PC-9 (cell line): ENCODE data around the gene CACNA1B. TPM values are rescaled to one million over a fixed set of nuclear protein-coding genes. Genes with fewer than 3 reads are reported as not detected.

Experiments used
- BruUV-seq: library from RNA; stranded (reverse); fragments of 400-500 nt; replicated peaks from 2 replicates; lab custom pipeline; 2021; lab: Mats Ljungman, UMichigan
- CTCF ChIA-PET: fragments of 300-600 bp; sonication (Branson Sonifier 250); formaldehyde crosslinking; loops from one replicate; lab custom pipeline; 2022; ENCODE audit warnings: antibody characterized with exemption; lab: Charles Lee
- POLR2A ChIA-PET: fragments of 300-600 bp; sonication (Branson Sonifier 250); formaldehyde crosslinking; loops from one replicate; lab custom pipeline; 2022; ENCODE audit warnings: antibody characterized with exemption; ENCODE audit not compliant: unreplicated experiment; lab: Charles Lee
- DNase-seq, 2 experiments: peaks; one replicate each; pipeline versions ENCODE4 v3.0.0 to v3.0.0-alpha.2; 2015 to 2022; ENCODE audit warnings: mixed read lengths in 1 of 2
- H2AFZ ChIP-seq: fragments of 200-600 bp; sonication (generic); 2 replicates; pipeline ENCODE4 v1.8.1; 2017; ENCODE audit warnings: antibody characterized with exemption
- H3F3A ChIP-seq: fragments of 200-600 bp; sonication (generic); 2 replicates; pipeline ENCODE4 v1.8.1; 2017; ENCODE audit warnings: antibody characterized with exemption, mild to moderate bottlenecking, low read depth; ENCODE audit not compliant: insufficient read depth
- H3K27ac ChIP-seq: fragments of 200-600 bp; sonication (generic); 2 replicates; pipeline ENCODE4 v1.6.1; 2016; ENCODE audit warnings: mixed run types
- H3K27me3 ChIP-seq: fragments of 200-600 bp; sonication (generic); 2 replicates; pipeline ENCODE4 v1.6.1; 2016; ENCODE audit warnings: low read depth, mixed run types; ENCODE audit not compliant: insufficient read depth
- H3K36me3 ChIP-seq: fragments of 200-600 bp; sonication (generic); 2 replicates; pipeline ENCODE4 v1.6.1; 2016; ENCODE audit warnings: low read depth, mixed run types
- H3K4me1 ChIP-seq: fragments of 200-600 bp; sonication (generic); replicated peaks from 2 replicates; pipeline ENCODE4 v1.6.1; 2016; ENCODE audit warnings: mixed run types; ENCODE audit not compliant: insufficient read depth
- H3K4me2 ChIP-seq: fragments of 200-600 bp; sonication (generic); 2 replicates; pipeline ENCODE4 v1.6.1; 2017; ENCODE audit warnings: mixed run types
- H3K4me3 ChIP-seq: fragments of 200-600 bp; sonication (generic); 2 replicates; pipeline ENCODE4 v1.6.1; 2016; ENCODE audit warnings: mixed run types
- H3K79me2 ChIP-seq: fragments of 200-600 bp; sonication (generic); 2 replicates; pipeline ENCODE4 v1.6.1; 2017; ENCODE audit warnings: low read depth, mixed run types
- H3K9me2 ChIP-seq: fragments of 200-600 bp; sonication (generic); 2 replicates; pipeline ENCODE4 v1.8.1; 2017; ENCODE audit warnings: mild to moderate bottlenecking; ENCODE audit not compliant: insufficient read depth
- H3K9me3 ChIP-seq: fragments of 200-600 bp; sonication (generic); 2 replicates; pipeline ENCODE4 v1.8.1; 2016; ENCODE audit warnings: low read depth; ENCODE audit not compliant: insufficient read depth
- H4K20me1 ChIP-seq: fragments of 200-600 bp; sonication (generic); 2 replicates; pipeline ENCODE4 v1.8.1; 2017; ENCODE audit not compliant: insufficient read depth
- EZH2 ChIP-seq: fragments of 200-600 bp; sonication (generic); IDR thresholded peaks from 2 replicates; pipeline ENCODE4 v1.8.0; 2017; ENCODE audit warnings: antibody characterized with exemption, low read depth
- intact Hi-C: fragments of 100-400 bp; cut with micrococcal nuclease; formaldehyde crosslinking; loops from one replicate; pipeline ENCODE4 v1.10.0; 2022; ENCODE audit not compliant: unreplicated experiment
- total RNA-seq: library from RNA; stranded (reverse); gene quantifications from 2 replicates; pipeline ENCODE4 v1.2.3, GENCODE V29; 2021
- TF ChIP-seq, protein P1 (sequence below): fragments of 200-600 bp; sonication (generic); conservative IDR thresholded peaks from 2 replicates; pipeline ENCODE4 v1.6.1; 2017; ENCODE audit warnings: mixed run types, antibody characterized with exemption, mild to moderate bottlenecking, moderate library complexity

CACNA1B gene
- total RNA-seq, 1 experiment from 2014 or later, result not detected

DNA sequence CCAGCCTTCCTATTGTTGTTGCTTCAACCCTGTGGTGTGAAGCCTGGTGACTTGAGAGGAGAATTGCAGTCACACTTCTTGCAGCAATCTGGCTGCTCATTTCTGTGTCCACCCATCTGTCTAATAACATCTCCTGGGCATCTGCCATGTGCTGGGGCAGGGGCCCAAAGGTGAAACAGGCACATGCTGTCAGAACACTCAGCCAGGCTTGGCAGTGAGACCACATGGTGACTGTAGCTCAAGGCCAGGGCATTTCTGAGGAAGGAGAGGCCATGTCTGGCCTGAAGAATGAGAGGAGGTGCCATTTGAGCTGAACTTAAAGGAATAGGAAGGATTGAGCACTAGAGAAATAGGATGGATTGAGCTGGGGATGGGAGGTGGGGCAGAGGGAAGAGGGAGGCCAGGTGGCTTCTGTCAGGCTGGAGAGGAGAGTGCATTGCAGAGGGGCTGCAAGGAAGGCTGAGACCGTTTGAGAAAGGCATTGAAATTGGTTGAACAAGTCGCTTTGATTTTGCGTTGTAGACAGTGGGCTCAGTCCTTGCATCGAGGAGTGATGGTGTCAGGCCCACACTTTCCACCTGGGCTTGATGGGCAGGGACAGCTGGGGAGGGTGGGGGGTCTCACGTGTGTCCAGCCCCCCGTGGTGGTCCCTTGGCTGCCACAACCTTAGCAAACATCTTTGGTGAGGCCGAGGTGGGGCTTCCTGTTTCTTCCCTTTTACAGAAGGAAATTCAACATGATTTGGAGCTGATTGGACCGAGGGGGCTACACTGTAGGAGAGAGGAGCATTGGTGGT, 222.4 kb downstream of the CACNA1B start:
- peaks cover 54% of the 10 kb centered on the region for H3K27me3 ChIP-seq

DNA sequence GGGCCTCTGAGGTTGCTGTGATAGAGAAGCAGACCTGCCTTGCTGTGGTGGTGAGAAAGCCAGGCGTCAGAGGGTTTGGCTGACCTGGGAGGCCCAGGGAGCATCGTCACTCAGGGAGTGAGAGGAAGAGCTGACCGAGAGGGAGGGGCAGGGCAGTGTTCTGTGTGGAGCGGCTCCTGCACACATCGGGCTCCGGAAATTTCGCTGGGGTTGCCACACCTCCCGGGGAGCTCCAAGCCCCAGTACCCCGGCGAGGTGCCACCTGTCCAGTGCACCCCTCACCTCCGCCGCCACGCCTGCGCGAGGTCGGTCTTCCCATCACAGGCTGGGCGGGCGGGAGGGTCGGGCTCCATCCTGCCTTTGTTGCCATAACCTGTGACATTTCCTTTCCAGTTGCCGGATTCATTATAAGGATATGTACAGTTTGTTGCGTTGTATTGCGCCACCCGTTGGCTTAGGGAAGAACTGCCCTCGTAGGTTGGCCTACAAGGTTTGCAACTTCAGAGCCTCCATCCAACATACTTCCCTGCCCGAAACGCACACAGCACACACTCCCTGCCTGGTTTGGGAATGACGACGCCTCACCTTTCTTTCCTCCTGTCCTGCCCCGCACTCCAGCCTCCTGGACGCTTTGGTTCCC, 223.2 kb downstream of the CACNA1B start:
- Histone ChIP-seq H3F3A (no peaks in the 10 kb centered on the region), H3K9me2 (no peaks in the 10 kb centered on the region), H3K27ac (no peak overlapping the region), H2AFZ (no peak overlapping the region), H3K9me3 (no peaks in the 10 kb centered on the region; the same call in 1 of the 2 replicates), H3K4me2 (no peak overlapping the region), H3K79me2 (no peaks in the 10 kb centered on the region), H3K27me3 (peaks cover 63% of the 10 kb centered on the region), H3K36me3 (no peaks in the 10 kb centered on the region), H3K4me3 (no peak overlapping the region), H3K4me1 (no peaks in the 10 kb centered on the region), H4K20me1 (no peaks in the 10 kb centered on the region)
- POLR2A ChIA-PET, result no interaction called here
- intact Hi-C loops, result no loop called here
- TF ChIP-seq, protein P1, sequence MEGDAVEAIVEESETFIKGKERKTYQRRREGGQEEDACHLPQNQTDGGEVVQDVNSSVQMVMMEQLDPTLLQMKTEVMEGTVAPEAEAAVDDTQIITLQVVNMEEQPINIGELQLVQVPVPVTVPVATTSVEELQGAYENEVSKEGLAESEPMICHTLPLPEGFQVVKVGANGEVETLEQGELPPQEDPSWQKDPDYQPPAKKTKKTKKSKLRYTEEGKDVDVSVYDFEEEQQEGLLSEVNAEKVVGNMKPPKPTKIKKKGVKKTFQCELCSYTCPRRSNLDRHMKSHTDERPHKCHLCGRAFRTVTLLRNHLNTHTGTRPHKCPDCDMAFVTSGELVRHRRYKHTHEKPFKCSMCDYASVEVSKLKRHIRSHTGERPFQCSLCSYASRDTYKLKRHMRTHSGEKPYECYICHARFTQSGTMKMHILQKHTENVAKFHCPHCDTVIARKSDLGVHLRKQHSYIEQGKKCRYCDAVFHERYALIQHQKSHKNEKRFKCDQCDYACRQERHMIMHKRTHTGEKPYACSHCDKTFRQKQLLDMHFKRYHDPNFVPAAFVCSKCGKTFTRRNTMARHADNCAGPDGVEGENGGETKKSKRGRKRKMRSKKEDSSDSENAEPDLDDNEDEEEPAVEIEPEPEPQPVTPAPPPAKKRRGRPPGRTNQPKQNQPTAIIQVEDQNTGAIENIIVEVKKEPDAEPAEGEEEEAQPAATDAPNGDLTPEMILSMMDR, result peak; percentile 32; the same call in 1 of the 2 replicates
- no peak for TF ChIP-seq EZH2
- no TSS peak for BruUV-seq
- no peak for DNase-seq
- CTCF ChIA-PET, result interaction anchor here (0.5 kb wide), 1 partner anchor 19 kb away, joined by 3 read pairs; no protein-coding TSS in a partner anchor

More for the DNA sequence above, 222.4 kb downstream of the CACNA1B start:
- H3K9me3 ChIP-seq, result no peaks in the 10 kb centered on the region; the same call in 1 of the 2 replicates
- no peak overlapping the region for H3K4me3 ChIP-seq
- no peak overlapping the region for H3K4me2 ChIP-seq
- no peaks in the 10 kb centered on the region for H3K9me2 ChIP-seq
- no peaks in the 10 kb centered on the region for H4K20me1 ChIP-seq
- ChIA-PET CTCF (interaction anchor here (0.5 kb wide), 1 partner anchor 19 kb away, joined by 3 read pairs; no protein-coding TSS in a partner anchor), POLR2A (no interaction called here)
- H3K27ac ChIP-seq, result no peak overlapping the region
- H3K79me2 ChIP-seq, result no peaks in the 10 kb centered on the region
- no peaks in the 10 kb centered on the region for H3K4me1 ChIP-seq
- no peaks in the 10 kb centered on the region for H3F3A ChIP-seq
- TF ChIP-seq, protein P1, result no peak
- no peak for TF ChIP-seq EZH2
- no TSS peak for BruUV-seq
- no peaks in the 10 kb centered on the region for H3K36me3 ChIP-seq
- no peak overlapping the region for H2AFZ ChIP-seq
- DNase-seq, result no peak
- intact Hi-C loops, result no loop called here

DNA sequence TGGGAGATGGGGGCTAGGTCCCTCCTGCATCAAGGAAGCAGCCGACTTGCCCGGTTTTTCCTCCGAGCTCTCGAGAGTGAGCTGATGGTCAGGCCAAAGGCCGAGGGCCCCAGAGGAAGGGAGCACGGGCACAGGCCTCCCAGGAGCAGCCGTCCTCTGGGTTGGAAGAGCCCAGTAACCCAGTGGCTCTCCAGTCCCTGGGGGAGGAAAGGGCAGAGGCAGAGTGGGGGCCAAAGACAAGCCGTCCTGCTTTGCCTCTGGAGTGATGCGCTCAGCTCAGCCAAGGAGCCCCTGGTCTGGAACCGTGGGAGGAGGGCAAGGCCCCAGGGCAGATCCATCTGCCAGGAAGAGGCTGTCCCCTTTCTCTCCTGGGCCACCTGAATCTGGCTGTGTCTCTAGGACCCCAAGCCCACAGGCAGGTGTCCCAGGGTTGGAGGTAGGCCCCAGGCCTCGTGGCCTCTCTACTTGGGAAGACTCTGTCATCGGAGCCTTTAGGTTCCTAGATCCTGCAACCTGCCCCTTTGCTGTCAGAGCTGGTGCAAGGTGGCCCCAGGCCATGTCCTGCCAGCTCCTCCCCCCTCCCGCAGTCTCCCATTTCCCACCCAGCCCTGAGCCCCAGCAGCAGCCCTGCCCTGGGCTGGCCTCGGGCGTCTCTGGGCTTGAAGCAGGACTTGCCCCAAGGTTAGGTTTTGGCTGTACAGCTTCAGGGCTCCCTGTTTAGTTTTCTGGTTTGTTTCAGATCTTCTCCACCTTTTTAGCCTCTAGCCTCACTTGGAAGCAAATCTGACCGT, 224.1 kb downstream of the CACNA1B start:
- TF ChIP-seq, protein P1, result no peak
- TF ChIP-seq EZH2, result no peak

More for the DNA sequence above, 224.1 kb downstream of the CACNA1B start:
- Histone ChIP-seq H2AFZ (no peak overlapping the region), H3K36me3 (no peaks in the 10 kb centered on the region), H3K4me1 (no peaks in the 10 kb centered on the region), H3K9me3 (no peaks in the 10 kb centered on the region; the same call in 1 of the 2 replicates), H3K9me2 (no peaks in the 10 kb centered on the region), H4K20me1 (no peaks in the 10 kb centered on the region), H3K4me3 (no peak overlapping the region), H3K27ac (no peak overlapping the region), H3K27me3 (peaks cover 64% of the 10 kb centered on the region), H3K4me2 (no peak overlapping the region), H3K79me2 (no peaks in the 10 kb centered on the region), H3F3A (no peaks in the 10 kb centered on the region)
- BruUV-seq, result no TSS peak
- DNase-seq, result no peak
- CTCF ChIA-PET, result no interaction called here
- intact Hi-C loops, result no loop called here
- POLR2A ChIA-PET, result no interaction called here
